PC-9 (cell line): ENCODE data around the gene ZFPM1.

Experiments
- CTCF ChIP-seq: fragments of 200-600 bp; sonication (generic); conservative IDR thresholded peaks from 2 replicates; pipeline ENCODE4 v1.6.1; 2017; ENCODE audit warnings: mixed run types, antibody characterized with exemption, mild to moderate bottlenecking, moderate library complexity
- EZH2 ChIP-seq: fragments of 200-600 bp; sonication (generic); IDR thresholded peaks from 2 replicates; pipeline ENCODE4 v1.8.0; 2017; ENCODE audit warnings: antibody characterized with exemption, low read depth

GRCh38 chr16:88471575-88471974 is 18.5 kb downstream of the ZFPM1 start:
- TF ChIP-seq CTCF: no peak
- TF ChIP-seq EZH2: no peak
